ENCODE results near the gene ZNF746. TPM values are rescaled to one million over a fixed set of nuclear protein-coding genes. Genes with fewer than 3 reads are reported as not detected.
A peak's percentile ranks its signal among the peaks of the same experiment; 100 is the strongest.
"Not testable (repeated sequence)": the region's sequence is repeated elsewhere in the genome, so short reads cannot be mapped to it uniquely, and the experiment has no call there.

The ZNF746 gene
- polyA plus RNA-seq, 1 donor: 13.1 TPM

- no peaks in the 10 kb centered on the region for H3K27me3 ChIP-seq (ENCODE audit: control insufficient read depth, insufficient read depth, low read length)
- H3K9me3 ChIP-seq (ENCODE audit: control insufficient read depth, low read depth, low read length): peaks cover 15% of the 10 kb centered on the region
- no peak for DNase-seq
- no peaks in the 10 kb centered on the region for H3K4me1 ChIP-seq (ENCODE audit: control insufficient read depth, insufficient read depth, low read length)
- H3K27ac ChIP-seq (ENCODE audit: low read length): no peak overlapping the region
- no peak overlapping the region for H3K4me3 ChIP-seq (ENCODE audit: low read length)
- H3K36me3 ChIP-seq (ENCODE audit: control insufficient read depth, insufficient read depth, low read length): no peaks in the 10 kb centered on the region
These were observed 12.2 kb upstream of the ZNF746 start for GRCh38 chr7:149509774-149510173.

GRCh38 chr7:149505551-149505950, 7.9 kb upstream of the ZNF746 start:
- Histone ChIP-seq H3K4me1 (ENCODE audit: control insufficient read depth, insufficient read depth, low read length) (no peaks in the 10 kb centered on the region), H3K9me3 (ENCODE audit: control insufficient read depth, low read depth, low read length) (peaks cover 15% of the 10 kb centered on the region), H3K4me3 (ENCODE audit: low read length) (no peak overlapping the region), H3K27me3 (ENCODE audit: control insufficient read depth, insufficient read depth, low read length) (no peaks in the 10 kb centered on the region), H3K27ac (ENCODE audit: low read length) (no peak overlapping the region), H3K36me3 (ENCODE audit: control insufficient read depth, insufficient read depth, low read length) (no peaks in the 10 kb centered on the region)
- DNase-seq: no peak

- Histone ChIP-seq H3K36me3 (ENCODE audit: control insufficient read depth, insufficient read depth, low read length) (no peaks in the 10 kb centered on the region), H3K4me3 (ENCODE audit: low read length) (no peak overlapping the region), H3K4me1 (ENCODE audit: control insufficient read depth, insufficient read depth, low read length) (no peaks in the 10 kb centered on the region), H3K9me3 (ENCODE audit: control insufficient read depth, low read depth, low read length) (peaks cover 6% of the 10 kb centered on the region), H3K27ac (ENCODE audit: low read length) (no peak overlapping the region), H3K27me3 (ENCODE audit: control insufficient read depth, insufficient read depth, low read length) (no peaks in the 10 kb centered on the region)
- WGBS (ENCODE audit: insufficient coverage, low lambda C conversion rate): no CpG with 5 or more reads among the region's 13 CpGs
- no peak for DNase-seq
These were observed 4.0 kb upstream of the ZNF746 start for GRCh38 chr7:149501651-149502050.

DNA sequence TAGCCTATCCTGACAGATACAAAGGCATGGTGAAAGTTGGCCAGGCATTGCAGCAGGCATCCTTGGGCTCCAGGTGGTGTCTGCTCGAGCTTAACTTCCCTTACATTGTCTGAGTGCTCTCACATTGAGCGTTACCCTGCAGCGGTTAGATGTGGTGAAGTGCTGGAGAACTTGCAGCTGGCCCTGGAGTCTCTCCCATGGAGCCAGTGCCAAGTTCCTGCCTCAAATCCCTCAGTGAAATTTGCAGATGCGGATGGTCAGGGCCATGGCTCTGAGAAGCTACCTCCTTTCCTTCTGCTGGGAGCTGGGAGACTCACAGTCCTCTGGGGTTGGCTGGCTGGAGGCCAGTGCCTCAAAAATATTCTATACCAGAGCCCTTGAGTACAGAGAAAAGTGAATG, 3.3 kb upstream of the ZNF746 start:
- H3K4me1 ChIP-seq (ENCODE audit: control insufficient read depth, insufficient read depth, low read length): no peaks in the 10 kb centered on the region
- no CpG with 5 or more reads among the region's 4 CpGs for WGBS (ENCODE audit: insufficient coverage, low lambda C conversion rate)
- H3K27ac ChIP-seq (ENCODE audit: low read length): no peak overlapping the region
- no peak for DNase-seq
- H3K36me3 ChIP-seq (ENCODE audit: control insufficient read depth, insufficient read depth, low read length): no peaks in the 10 kb centered on the region
- H3K4me3 ChIP-seq (ENCODE audit: low read length): no peak overlapping the region
- no peaks in the 10 kb centered on the region for H3K27me3 ChIP-seq (ENCODE audit: control insufficient read depth, insufficient read depth, low read length)
- peaks cover 4% of the 10 kb centered on the region for H3K9me3 ChIP-seq (ENCODE audit: control insufficient read depth, low read depth, low read length)

DNA sequence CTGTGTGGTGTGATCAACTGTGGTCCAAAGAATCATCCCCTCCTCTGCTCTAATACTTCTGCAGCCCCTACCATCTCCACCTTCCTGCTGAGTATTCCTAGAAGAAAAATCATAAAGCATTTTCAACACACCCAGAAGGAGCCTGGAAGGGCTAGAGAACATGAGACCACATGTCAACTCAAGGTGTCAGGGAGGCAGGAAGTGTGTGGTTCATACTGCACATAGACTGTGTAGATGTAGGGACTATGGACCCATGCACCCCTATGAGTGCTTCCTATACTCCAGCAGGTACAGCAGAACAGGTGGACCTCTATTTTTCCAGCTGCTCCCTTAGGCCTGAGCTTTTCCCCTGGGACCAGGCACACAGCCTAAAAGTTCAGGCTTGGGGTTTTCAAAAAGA, 2.6 kb upstream of the ZNF746 start:
- Histone ChIP-seq H3K4me1 (ENCODE audit: control insufficient read depth, insufficient read depth, low read length) (no peaks in the 10 kb centered on the region), H3K36me3 (ENCODE audit: control insufficient read depth, insufficient read depth, low read length) (no peaks in the 10 kb centered on the region), H3K4me3 (ENCODE audit: low read length) (no peak overlapping the region), H3K27ac (ENCODE audit: low read length) (no peak overlapping the region), H3K27me3 (ENCODE audit: control insufficient read depth, insufficient read depth, low read length) (no peaks in the 10 kb centered on the region), H3K9me3 (ENCODE audit: control insufficient read depth, low read depth, low read length) (no peaks in the 10 kb centered on the region)
- no peak for DNase-seq

DNA sequence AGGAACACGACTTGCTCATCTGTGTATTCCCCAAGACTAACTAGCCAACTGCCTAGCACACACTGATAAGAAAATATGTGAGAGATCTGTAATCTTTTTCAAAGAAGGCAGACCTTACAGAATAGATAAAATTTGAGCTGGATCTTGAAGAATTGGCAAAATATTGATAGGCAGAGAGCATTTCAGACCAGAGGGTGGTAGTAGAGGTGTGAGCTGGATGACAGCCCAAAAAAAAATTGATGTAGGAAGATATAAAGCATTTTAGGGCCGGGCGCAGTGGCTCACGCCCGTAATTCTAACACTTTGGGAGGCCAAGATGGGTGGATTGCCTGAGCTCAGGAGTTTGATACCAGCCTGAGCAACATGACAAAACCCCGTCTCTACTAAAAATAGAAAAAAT, 1.2 kb upstream of the ZNF746 start:
- Histone ChIP-seq H3K4me1 (ENCODE audit: control insufficient read depth, insufficient read depth, low read length) (no peaks in the 10 kb centered on the region), H3K27ac (ENCODE audit: low read length) (no peak overlapping the region), H3K36me3 (ENCODE audit: control insufficient read depth, insufficient read depth, low read length) (peaks cover 3% of the 10 kb centered on the region), H3K27me3 (ENCODE audit: control insufficient read depth, insufficient read depth, low read length) (no peaks in the 10 kb centered on the region), H3K9me3 (ENCODE audit: control insufficient read depth, low read depth, low read length) (no peaks in the 10 kb centered on the region), H3K4me3 (ENCODE audit: low read length) (no peak overlapping the region)
- WGBS (ENCODE audit: insufficient coverage, low lambda C conversion rate): no CpG with 5 or more reads among the region's 6 CpGs
- DNase-seq: no peak

- DNase-seq: peak; percentile 19 to 54
- Histone ChIP-seq H3K27me3 (ENCODE audit: control insufficient read depth, insufficient read depth, low read length) (no peaks in the 10 kb centered on the region), H3K27ac (ENCODE audit: low read length) (no peak overlapping the region), H3K4me1 (ENCODE audit: control insufficient read depth, insufficient read depth, low read length) (no peaks in the 10 kb centered on the region), H3K36me3 (ENCODE audit: control insufficient read depth, insufficient read depth, low read length) (peaks cover 22% of the 10 kb centered on the region), H3K4me3 (ENCODE audit: low read length) (peak overlapping the region; percentile 46), H3K9me3 (ENCODE audit: control insufficient read depth, low read depth, low read length) (no peaks in the 10 kb centered on the region)
- whole genome bisulfite sequencing (ENCODE audit: insufficient coverage, low lambda C conversion rate): no CpG with 5 or more reads among the region's 51 CpGs
These were observed 792 bp downstream of the ZNF746 start for GRCh38 chr7:149496642-149497391.

GRCh38 chr7:149495785-149496641, 1.6 kb downstream of the ZNF746 start:
- Histone ChIP-seq H3K27ac (ENCODE audit: low read length) (no peak overlapping the region), H3K36me3 (ENCODE audit: control insufficient read depth, insufficient read depth, low read length) (peaks cover 28% of the 10 kb centered on the region), H3K4me3 (ENCODE audit: low read length) (peak overlapping the region; percentile 46), H3K9me3 (ENCODE audit: control insufficient read depth, low read depth, low read length) (no peaks in the 10 kb centered on the region), H3K4me1 (ENCODE audit: control insufficient read depth, insufficient read depth, low read length) (no peaks in the 10 kb centered on the region), H3K27me3 (ENCODE audit: control insufficient read depth, insufficient read depth, low read length) (no peaks in the 10 kb centered on the region)
- peak; percentile 31 to 43 for DNase-seq
- no CpG with 5 or more reads among the region's 13 CpGs for WGBS (ENCODE audit: insufficient coverage, low lambda C conversion rate)

DNA sequence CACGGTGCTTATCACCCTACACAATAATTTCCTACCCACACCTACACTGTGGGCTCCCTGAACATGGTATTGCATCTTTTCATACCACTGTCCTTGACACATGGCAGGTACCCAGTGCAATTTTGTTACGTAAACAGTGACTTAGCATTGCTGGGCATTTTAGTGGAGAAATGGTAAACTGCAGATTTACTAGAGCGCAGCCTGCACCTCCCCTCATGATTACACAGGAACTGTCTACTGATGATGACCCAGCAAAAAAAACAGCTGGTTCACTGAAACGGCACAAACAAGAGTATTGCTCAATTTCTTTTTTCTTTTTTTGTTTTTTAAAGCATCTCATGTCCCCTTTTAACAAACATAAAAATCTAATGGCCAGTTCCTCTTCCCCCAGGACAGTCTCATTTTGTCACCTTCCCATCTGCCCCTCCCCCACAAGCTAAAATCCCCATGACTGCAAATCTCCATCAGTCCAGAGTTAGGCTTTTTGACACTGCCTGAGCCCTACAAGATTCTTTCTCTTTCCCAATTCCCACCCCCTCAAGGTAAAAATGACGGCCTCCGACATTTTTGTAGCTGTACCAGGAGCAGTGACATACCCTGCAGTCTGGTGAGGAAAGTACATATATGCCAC, 2.8 kb downstream of the ZNF746 start:
- Histone ChIP-seq H3K36me3 (ENCODE audit: control insufficient read depth, insufficient read depth, low read length) (peaks cover 38% of the 10 kb centered on the region), H3K27ac (ENCODE audit: low read length) (no peak overlapping the region), H3K4me3 (ENCODE audit: low read length) (no peak overlapping the region), H3K4me1 (ENCODE audit: control insufficient read depth, insufficient read depth, low read length) (no peaks in the 10 kb centered on the region), H3K27me3 (ENCODE audit: control insufficient read depth, insufficient read depth, low read length) (no peaks in the 10 kb centered on the region), H3K9me3 (ENCODE audit: control insufficient read depth, low read depth, low read length) (no peaks in the 10 kb centered on the region)
- 90% methylated on average over 2 of the region's 6 CpGs for WGBS (ENCODE audit: insufficient coverage, low lambda C conversion rate)
- no peak for DNase-seq

DNA sequence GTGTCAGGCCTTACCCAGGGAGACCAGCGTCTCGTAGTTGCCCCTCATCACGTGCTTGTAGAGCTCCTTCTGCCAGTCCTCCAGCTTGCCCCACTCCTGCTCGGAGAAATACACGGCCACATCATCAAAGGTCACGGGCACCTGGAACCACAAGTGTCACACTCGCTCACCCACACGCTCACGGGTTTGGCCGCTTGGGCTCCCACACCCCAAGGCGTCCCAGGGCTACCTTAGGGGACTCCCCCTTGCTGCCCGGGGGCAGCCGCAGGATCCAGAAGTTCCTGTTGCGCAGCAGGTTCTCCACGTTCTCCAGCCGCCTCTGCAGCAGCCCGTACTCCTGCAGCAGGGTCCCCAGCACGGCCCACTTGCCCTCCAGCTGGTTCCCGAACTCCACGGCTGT, 3.6 kb downstream of the ZNF746 start:
- not testable (repeated sequence) for DNase-seq; H3K4me1 ChIP-seq (ENCODE audit: control insufficient read depth, insufficient read depth, low read length); H3K9me3 ChIP-seq (ENCODE audit: control insufficient read depth, low read depth, low read length); H3K4me3 ChIP-seq (ENCODE audit: low read length); H3K27ac ChIP-seq (ENCODE audit: low read length); H3K27me3 ChIP-seq (ENCODE audit: control insufficient read depth, insufficient read depth, low read length)
- H3K36me3 ChIP-seq (ENCODE audit: control insufficient read depth, insufficient read depth, low read length): peaks cover 43% of the 10 kb centered on the region
- no CpG with 5 or more reads among the region's 20 CpGs for WGBS (ENCODE audit: insufficient coverage, low lambda C conversion rate)

Data from large intestine (tissue), 3 donors.